Spinal cord (tissue), 10 donors: ENCODE data around the gene ZNF674. TPM values are rescaled to one million over a fixed set of nuclear protein-coding genes. Genes with fewer than 3 reads are reported as not detected.
A peak's percentile ranks its signal among the peaks of the same experiment; 100 is the strongest.

ENCODE experiments used
- DNase-seq, 6 donors: peaks; one replicate each; pipeline versions ENCODE4 v3.0.0 to v3.0.0-alpha.2; 2013 to 2015; ENCODE audit warnings: low spot score in 6 of 6, low read depth in 4 of 6
- H3K27ac ChIP-seq: one replicate; pipeline ENCODE4 v1.5.1; 2013; ENCODE audit warnings: low read depth, low read length, control low read depth
- H3K27me3 ChIP-seq: one replicate; pipeline ENCODE4 v1.6.1; 2013; ENCODE audit warnings: low read length; ENCODE audit not compliant: control insufficient read depth, insufficient read depth
- H3K36me3 ChIP-seq: one replicate; pipeline ENCODE4 v1.6.1; 2013; ENCODE audit warnings: low read length; ENCODE audit not compliant: control insufficient read depth, insufficient read depth
- H3K4me1 ChIP-seq: one replicate; pipeline ENCODE4 v1.6.1; 2013; ENCODE audit warnings: low read length; ENCODE audit not compliant: control insufficient read depth, insufficient read depth
- H3K4me3 ChIP-seq: one replicate; pipeline ENCODE4 v1.5.1; 2013; ENCODE audit warnings: low read depth, low read length, control low read depth
- H3K9me3 ChIP-seq: one replicate; pipeline ENCODE4 v1.6.1; 2013; ENCODE audit warnings: low read length; ENCODE audit not compliant: control insufficient read depth, insufficient read depth
- WGBS: methylation state at CpG from one replicate; pipeline ENCODE4 v1.1.5; 2013; ENCODE audit warnings: missing lambda C conversion rate; ENCODE audit not compliant: insufficient coverage; 5-methylcytosine and 5-hydroxymethylcytosine counted together
- long read RNA-seq, 4 donors: transcript quantifications; one replicate each; lab custom pipeline, GENCODE V29; 2026
- polyA plus RNA-seq, 2 donors: library from polyadenylated mRNA; unstranded; fragments of 120-200 nt; gene quantifications; one replicate each; pipeline ENCODE4 v1.2.1, GENCODE V29; 2013; ENCODE audit not compliant: insufficient read length in 2 of 2
- total RNA-seq, 2 donors: library from RNA; depleted of rRNA in 1 of 2; stranded (reverse); fragments of 120-200 nt in 1 of 2; fragments of >200 nt in 1 of 2; gene quantifications; one replicate each; pipeline versions ENCODE4 v1.2.3 to v1.2.4, GENCODE V29; 2013 to 2014
- donor health status: healthy.

Gene ZNF674
- total RNA-seq (1 to 10 TPM; 7.0 TPM), polyA plus RNA-seq (1 to 10 TPM; 7.4 to 7.8 TPM)
- long read RNA-seq, donor 1, result 0 reads
- long read RNA-seq, donor 2, result 0 reads
- long read RNA-seq, donor 3, result 0 reads
- long read RNA-seq, donor 4, partial matches to known transcripts, result 37 of 50 reads
- long read RNA-seq, donor 4, other reads (novel, unspliced or antisense), result 13 of 50 reads

DNA sequence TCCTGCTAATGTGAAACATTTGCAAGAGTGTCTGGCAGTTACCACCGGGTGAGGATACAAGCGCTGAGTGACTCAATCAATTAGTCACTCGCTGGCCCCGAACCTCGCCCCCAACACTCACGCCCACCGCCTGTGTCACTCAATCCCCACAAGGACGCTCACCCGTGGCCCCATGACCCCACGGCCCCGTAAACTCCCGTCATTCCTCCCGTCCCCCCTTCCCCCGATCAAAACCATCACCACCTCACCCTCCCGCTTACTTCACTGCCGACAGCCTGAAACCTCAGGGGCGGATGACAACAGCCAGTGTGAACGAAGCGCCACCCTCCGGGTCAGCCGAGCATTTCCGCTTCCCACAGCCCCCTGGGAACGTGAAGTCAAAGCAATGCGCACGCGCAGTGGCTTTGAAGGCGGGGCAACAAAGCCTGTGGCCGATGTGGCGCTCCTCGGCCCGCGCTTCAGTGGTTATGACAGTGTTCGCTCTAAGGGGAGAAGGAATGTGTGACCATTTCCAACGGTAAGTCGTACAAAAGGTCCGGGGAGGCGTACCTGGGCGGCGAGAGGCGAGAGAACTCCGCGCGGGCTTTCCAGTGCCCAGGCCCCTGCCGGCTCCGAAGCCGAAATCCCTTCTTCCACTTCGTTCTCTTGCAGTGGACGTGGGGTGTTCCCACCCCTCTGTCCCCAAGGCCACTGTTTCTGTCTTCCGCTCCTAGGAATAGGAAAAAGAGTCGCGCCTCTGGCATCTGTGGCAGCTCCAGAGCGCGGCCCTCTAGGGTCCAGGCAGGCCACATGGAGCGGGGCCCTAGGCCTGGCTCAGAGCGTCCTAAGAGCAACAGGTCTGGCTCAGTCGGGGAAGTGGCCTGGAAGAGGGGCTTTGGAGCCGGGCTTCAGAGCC, at the start of gene ZNF674:
TSS of gene ZNF674 (minus strand) at position 311 of the 895 bp plus-strand sequence. CDS start 3,334 bp downstream, outside the sequence.
- 26% methylated on average over 55 of the region's 57 CpGs for WGBS
- Histone ChIP-seq H3K4me1 (peaks cover 6% of the 10 kb centered on the region), H3K4me3 (peak within 1 kb of the TSS; percentile 80)

DNA sequence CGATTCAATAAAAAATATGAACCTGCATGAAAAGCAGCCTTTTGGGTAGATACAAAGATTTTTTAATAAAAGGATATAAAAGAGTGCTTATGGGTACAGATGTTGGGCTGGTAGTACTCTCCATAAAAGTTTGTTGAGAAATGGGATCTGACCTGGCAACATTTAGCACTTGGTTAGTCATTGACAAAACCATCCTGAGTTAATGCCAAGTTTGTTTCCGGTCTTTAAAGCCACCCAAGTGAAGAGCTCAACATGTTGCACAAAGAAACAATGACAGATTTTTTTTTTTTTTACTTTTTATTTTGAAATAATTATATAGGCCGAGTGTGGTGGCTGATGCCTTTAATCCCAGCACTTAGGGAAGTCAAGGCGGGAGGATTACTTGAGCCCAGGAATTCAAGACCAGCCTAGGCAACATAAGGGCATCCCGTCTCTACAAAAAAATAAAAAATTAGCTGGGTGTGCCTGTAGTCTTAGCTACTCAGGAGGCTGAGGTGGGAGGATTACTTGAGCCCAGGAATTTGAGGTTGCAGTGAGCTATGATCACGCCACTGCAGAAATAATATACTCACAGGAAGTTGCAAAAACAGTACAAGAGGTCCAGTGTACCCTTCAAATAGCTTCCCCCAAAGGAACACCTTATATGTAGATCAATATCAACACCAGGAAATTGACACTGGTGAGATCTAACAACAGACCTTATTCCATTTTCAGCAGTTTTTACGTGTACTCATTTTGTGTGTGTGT, 44.9 kb upstream of the ZNF674 start:
- Histone ChIP-seq H3K36me3 (no peaks in the 10 kb centered on the region), H3K27ac (no peak overlapping the region), H3K27me3 (peaks cover 2% of the 10 kb centered on the region), H3K9me3 (no peaks in the 10 kb centered on the region), H3K4me1 (no peaks in the 10 kb centered on the region), H3K4me3 (no peak overlapping the region)
- WGBS, result no CpG with 5 or more reads among the region's 7 CpGs
- DNase-seq, result no peak

More for the DNA sequence above, at the start of gene ZNF674:
- Histone ChIP-seq H3K36me3 (no peaks in the 10 kb centered on the region), H3K9me3 (no peaks in the 10 kb centered on the region), H3K27me3 (no peaks in the 10 kb centered on the region), H3K27ac (peak within 1 kb of the TSS; percentile 75)
- peak; percentile 77 to 98 (median 86) for DNase-seq

DNA sequence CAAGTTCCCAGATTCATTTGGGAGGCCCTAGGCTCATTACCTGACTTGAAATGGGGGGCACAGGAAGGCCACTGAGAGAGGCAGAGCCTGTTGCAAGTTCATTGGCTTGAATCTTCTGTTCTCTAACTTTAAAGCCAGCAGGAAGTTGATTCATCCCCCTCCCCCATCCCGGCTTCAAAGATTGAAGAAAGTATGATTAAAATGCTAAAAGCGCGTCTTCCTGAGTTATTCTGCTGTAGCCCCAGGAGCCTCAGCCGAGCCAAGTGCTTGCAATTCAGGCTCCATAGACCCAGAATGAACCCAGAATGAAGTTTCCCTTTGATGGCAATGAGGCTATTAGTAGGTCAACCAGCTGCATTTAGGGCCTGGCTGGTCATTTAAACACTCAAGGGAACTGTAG, 43.0 kb upstream of the ZNF674 start:
- Histone ChIP-seq H3K4me1 (peaks cover 3% of the 10 kb centered on the region), H3K27ac (no peak overlapping the region), H3K27me3 (peaks cover 2% of the 10 kb centered on the region), H3K36me3 (no peaks in the 10 kb centered on the region), H3K9me3 (no peaks in the 10 kb centered on the region), H3K4me3 (no peak overlapping the region)
- 73% methylated on average over 3 of the region's 4 CpGs for WGBS
- peak in 1 of 6 donors; percentile 35 for DNase-seq

DNA sequence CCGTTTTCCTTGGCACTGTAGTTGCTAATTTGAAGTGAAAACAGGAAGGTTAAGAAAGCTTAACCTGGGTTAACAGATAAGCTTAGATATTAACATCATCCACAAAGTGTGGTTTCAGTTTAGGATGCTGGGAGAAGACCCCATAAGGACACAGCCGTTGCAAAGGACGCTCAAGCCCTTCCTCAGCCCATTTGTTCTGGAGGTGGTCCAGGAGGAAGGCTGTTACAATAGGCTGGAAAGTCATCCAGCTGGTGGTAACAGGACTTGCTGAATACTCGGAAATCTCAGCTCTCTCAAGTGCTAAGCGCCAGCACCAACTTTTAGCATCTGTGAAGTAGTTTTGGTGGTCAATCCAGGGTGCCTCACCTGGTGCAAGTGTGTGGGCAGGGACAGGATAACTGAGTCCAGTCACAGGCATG, 42.5 kb upstream of the ZNF674 start:
- Histone ChIP-seq H3K4me3 (no peak overlapping the region), H3K27me3 (peaks cover 2% of the 10 kb centered on the region), H3K9me3 (no peaks in the 10 kb centered on the region), H3K36me3 (no peaks in the 10 kb centered on the region), H3K4me1 (peaks cover 4% of the 10 kb centered on the region), H3K27ac (no peak overlapping the region)
- DNase-seq, result peak in 1 of 6 donors; percentile 40
- WGBS, result 49% methylated on average over 3 of the region's 5 CpGs

DNA sequence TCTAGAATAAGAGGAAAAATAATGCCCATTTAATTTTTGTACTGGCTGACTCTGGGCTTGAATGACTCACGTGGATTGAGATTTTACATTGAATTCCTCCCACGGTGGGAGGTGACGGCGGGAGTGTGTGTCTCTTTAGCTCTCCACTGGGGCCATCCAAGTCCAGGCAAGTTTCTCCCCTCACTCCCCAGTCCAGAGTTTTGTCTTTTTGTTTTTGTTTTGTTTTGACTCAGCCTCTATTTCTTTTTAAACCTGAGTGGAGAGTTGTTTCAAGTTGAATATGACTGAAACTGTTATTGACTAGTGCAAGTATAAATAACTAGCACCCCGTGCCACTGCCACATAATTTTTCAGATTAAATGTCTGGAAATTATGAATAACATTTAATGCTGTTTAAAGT, 41.9 kb upstream of the ZNF674 start:
- H3K4me3 ChIP-seq, result no peak overlapping the region
- no peaks in the 10 kb centered on the region for H3K9me3 ChIP-seq
- H3K27me3 ChIP-seq, result peaks cover 2% of the 10 kb centered on the region
- H3K4me1 ChIP-seq, result peaks cover 4% of the 10 kb centered on the region
- no peak overlapping the region for H3K27ac ChIP-seq
- no peaks in the 10 kb centered on the region for H3K36me3 ChIP-seq
- WGBS, result no CpG with 5 or more reads among the region's 5 CpGs
- no peak for DNase-seq

DNA sequence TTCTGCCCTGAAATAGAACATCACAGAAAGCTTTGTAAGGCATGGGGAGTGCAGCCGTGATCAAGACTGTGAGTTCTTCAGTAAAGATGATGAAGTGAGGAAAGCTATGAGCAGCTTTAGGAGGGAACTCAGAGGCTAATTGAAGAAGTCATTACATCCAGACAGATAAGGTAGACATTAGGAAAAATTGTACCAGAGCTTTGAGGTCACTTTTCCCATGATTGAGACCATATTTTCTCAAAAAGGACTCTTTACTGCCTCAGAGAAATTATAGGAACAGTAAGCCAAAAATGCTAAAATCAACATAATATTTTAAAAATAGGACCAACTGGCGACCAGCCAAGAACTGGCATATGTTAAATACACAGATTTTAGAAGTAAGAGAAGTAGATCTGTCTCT, 39.5 kb upstream of the ZNF674 start:
- peaks cover 2% of the 10 kb centered on the region for H3K27me3 ChIP-seq
- 50% methylated on average over 1 of the region's 2 CpGs for WGBS
- H3K4me1 ChIP-seq, result peaks cover 4% of the 10 kb centered on the region
- no peaks in the 10 kb centered on the region for H3K36me3 ChIP-seq
- peak in 1 of 6 donors; percentile 33 for DNase-seq
- H3K4me3 ChIP-seq, result no peak overlapping the region
- H3K27ac ChIP-seq, result no peak overlapping the region
- no peaks in the 10 kb centered on the region for H3K9me3 ChIP-seq

DNA sequence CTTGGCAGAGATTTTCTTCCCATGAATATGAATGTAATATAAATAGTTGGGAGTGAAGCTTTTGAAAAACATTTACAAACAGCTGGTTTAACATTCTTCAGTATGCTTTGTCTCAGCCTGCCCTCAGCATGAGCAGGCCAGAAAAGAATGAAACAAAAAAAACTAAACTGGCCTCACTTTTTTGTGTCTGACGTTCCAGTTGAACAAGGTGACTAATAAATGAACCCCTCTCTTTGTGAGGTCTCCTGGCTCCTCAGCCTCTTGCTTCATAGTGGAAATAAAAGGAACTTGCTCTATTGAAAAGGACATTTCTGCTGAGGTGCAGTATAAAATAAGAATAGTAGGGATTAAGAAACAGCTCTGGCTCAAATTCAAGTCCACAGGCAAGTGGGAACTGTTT, 37.7 kb upstream of the ZNF674 start:
- peaks cover 4% of the 10 kb centered on the region for H3K4me1 ChIP-seq
- WGBS, result 33% methylated on average over 1 of the region's 1 CpG
- no peaks in the 10 kb centered on the region for H3K9me3 ChIP-seq
- H3K27me3 ChIP-seq, result peaks cover 2% of the 10 kb centered on the region
- peak overlapping the region; percentile 29 for H3K27ac ChIP-seq
- DNase-seq, result peak in 2 of 6 donors; percentile 53 to 57
- H3K36me3 ChIP-seq, result no peaks in the 10 kb centered on the region
- H3K4me3 ChIP-seq, result no peak overlapping the region

DNA sequence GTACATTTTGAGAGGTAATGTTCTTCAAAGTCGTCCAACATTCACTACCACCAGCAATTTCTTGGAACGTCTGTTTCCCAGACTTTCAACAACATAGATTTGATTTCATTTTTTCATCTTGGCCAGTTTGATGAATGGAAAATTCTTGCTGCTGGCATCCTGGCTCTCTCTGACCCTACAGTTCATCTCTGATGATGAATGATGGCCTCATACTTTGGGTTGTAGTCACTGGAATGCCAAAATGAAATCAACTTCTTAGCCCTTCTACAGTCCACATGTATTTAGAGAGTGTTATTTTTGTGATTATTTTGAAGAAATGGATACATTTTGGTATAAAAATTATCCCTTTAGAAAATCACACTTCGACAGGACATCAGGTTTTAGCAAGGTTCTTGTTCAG, 37.1 kb upstream of the ZNF674 start:
- no peak for DNase-seq
- Histone ChIP-seq H3K27ac (no peak overlapping the region), H3K4me3 (no peak overlapping the region), H3K36me3 (no peaks in the 10 kb centered on the region), H3K27me3 (no peaks in the 10 kb centered on the region), H3K4me1 (peaks cover 4% of the 10 kb centered on the region), H3K9me3 (no peaks in the 10 kb centered on the region)
- no CpG with 5 or more reads among the region's 3 CpGs for WGBS

DNA sequence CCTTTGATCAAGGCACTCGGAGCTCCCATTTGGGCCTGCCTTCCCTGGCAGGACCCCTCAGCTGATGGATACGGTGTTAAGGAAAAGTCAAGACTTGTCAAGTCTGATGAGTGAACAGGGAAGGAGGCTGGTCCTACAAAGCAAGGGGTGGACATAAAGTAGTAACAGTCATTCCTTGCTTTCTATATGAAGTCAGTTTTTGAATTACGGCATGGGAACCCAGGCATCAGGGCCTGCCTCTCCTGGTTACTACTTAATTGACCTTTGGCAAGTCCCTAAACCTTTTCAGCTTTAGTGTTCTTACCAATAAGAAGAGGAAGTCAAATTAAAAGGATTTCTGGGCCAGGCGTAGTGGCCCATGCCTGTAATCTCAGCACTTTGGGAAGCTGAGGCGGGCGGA, 35.4 kb upstream of the ZNF674 start:
- Histone ChIP-seq H3K4me1 (peaks cover 4% of the 10 kb centered on the region), H3K27me3 (no peaks in the 10 kb centered on the region), H3K36me3 (no peaks in the 10 kb centered on the region), H3K4me3 (no peak overlapping the region), H3K9me3 (no peaks in the 10 kb centered on the region), H3K27ac (no peak overlapping the region)
- 94% methylated on average over 3 of the region's 6 CpGs for WGBS
- no peak for DNase-seq
